Measurements from ENCODE around the gene NRSN2.
"Not testable (repeated sequence)": the region's sequence is repeated elsewhere in the genome, so short reads cannot be mapped to it uniquely, and the experiment has no call there.

NRSN2 gene

GRCh38 chr20:375265-375889 is 28.5 kb downstream of the NRSN2 start:
- DNase-seq (ENCODE audit: low spot score), result no peak

DNA sequence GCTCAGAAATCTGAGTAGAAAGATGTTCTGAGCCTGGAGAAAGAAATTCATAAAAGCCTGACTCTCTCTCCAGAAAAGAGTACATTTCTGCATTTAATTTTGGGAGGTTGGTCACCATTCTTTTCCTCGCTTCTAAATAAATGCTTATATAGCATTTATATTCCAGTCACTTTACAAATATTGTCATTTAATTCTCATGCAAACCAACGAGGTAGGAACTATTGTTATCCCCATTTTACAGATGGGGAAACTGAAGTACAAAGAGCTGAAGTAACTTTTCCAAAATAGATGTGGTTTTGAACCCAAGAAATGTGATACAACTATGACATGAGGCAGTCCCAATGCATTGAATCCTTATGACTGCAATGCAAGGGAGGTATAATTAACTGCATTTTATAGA is 29.2 kb downstream of the NRSN2 start:
- DNase-seq (ENCODE audit: low spot score), result no peak

DNA sequence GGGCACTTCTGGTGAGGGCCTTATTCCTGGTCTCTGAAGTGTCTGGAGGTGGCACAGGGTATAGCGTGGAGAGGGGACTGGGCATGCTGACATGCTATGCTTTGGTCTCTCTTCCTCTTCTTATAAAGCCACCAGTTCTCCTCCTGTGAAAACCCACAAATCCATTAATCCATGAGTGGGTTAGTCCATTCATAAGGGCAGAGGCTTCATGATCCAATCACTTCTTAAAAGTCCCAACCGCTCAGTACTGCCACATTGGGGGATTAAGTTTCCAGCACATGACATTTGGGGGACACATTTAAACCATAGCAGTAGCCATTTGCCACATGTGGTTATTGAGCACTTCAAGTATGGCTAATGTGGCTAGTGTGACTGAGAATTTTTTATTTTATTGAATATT is 29.8 kb downstream of the NRSN2 start:
- DNase-seq (ENCODE audit: low spot score), result no peak

DNA sequence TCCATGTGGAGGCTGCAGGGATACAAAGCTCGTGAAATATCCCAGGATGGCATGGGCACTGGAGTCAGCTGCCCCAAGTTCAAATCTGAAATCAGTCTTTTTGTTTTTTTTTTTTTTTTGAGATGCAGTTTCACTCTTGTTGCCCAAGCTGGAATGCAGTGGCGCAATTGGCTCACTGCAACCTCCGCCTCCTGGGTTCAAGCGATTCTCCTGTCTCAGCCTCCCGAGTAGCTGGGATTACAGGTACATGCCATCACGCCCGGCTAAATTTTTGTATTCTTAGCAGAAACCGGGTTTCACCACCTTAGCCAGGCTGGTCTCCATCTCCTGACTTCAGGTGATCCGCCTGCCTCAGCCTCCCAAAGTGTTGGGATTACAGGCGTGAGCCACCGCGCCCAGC is 30.7 kb downstream of the NRSN2 start:
- not testable (repeated sequence) for DNase-seq (ENCODE audit: low spot score)

- DNase-seq (ENCODE audit: low spot score), result no peak
Measured at GRCh38 chr20:378961-379336, 32.0 kb downstream of the NRSN2 start.

DNA sequence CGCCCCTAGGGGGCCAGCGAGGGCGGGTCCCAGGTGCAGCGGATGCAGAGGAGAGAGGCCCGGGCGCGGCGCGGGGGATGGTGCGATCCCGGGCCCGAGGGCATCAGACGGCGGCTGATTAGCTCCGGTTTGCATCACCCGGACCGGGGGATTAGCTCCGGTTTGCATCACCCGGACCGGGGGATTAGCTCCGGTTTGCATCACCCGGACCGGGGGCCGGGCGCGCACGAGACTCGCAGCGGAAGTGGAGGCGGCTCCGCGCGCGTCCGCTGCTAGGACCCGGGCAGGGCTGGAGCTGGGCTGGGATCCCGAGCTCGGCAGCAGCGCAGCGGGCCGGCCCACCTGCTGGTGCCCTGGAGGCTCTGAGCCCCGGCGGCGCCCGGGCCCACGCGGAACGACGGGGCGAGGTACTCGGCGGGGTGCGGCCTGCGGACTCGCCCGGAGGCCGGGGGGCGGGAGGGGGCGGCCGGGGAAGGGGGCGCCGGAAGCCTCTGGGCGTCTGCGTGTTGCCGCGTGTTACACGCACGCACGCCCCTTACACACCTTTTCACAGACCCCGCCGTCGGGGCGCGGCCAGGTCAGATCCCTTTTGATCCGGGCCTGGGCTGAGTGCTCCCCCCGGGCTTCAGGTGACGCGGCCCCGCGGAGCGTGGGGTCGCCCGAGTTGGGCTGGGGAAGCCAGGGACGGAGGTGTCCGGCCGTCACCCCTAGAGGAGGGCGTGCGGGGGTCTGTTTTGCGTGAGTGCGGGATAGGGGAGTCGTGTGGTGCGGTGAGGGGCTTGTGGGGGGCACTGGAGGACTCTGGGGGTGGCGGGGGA is 34.1 kb downstream of the NRSN2 start:
- DNase-seq (ENCODE audit: low spot score), result peak; percentile 84

DNA sequence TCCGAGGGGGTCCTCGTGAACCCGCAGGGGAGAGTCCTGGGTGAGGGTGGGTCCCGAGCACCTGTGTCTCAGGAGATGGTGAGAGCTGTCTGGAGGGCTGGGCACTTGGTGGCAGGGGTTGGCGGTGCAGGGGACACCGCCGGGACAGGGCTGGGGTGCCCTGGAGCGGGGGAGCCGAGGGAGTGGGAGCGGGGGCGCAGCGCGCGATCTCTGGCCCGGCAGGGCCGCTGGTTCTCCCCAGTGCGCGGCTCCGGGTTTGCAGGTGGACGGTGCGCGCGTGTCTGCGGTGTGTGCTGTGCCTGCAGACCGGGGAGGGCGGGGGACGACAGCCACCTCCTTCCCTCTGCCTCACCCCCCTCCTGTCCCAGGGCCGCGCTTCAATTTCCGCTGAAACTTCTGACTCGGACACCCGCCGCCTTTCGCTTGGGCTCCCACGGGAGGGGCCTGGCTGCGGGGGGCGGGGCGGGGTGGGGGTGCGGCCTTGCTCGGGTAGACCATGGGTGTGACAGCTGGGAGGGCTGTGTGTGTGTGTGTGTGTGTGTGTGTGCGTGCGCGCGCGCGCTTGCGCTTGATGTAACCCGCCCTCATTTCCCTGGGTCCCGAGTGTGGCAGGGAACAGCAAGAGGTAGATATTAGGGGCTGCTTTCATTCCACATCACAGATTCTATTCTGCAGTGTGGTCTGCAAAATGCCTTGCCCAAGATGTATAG is 34.8 kb downstream of the NRSN2 start:
- DNase-seq (ENCODE audit: low spot score), result peak; percentile 86

DNA sequence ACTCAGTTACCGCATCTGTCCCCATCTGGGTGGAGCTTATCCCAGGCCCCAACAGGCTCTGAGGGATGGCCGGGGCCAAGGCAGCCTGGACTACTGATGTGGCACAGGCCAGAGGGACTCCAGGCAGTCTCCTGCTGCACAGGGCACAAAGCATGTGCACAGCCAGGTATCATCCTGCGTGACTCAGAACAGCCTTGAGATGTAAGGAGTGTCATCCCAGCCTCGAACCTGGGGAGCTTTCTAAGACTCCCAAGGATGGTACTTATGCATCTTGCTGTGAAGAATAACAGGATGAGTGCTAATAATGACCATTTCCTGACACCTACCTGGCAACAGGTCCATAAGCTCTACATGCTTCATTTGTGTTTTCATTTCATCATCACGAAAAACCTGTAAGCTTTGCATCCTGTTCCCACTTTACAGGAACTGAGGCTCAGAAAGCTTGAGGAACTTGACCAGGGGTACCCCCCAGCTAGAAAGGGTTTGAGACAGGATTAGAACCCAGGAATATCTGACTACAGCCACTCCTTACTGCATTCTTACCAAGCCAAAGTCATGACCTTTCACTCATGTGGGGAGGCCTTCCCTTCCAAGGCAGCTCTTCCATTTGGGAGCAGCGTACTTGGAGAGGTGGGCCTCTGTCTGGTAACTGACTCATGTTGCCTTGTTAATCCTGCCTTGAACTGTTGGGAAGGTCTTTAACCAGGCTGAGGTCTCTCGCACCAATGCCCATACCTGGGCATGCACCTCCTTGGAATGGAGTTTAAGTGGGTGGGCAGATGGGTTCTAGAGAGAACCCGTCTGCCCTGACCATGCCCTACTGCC is 35.6 kb downstream of the NRSN2 start:
- no peak for DNase-seq (ENCODE audit: low spot score)

- DNase-seq (ENCODE audit: low spot score), result no peak
Measured at GRCh38 chr20:383889-384288, 37.0 kb downstream of the NRSN2 start.

- DNase-seq (ENCODE audit: low spot score), result no peak
Measured at GRCh38 chr20:384723-385122, 37.8 kb downstream of the NRSN2 start.

- no peak for DNase-seq (ENCODE audit: low spot score)
Measured at GRCh38 chr20:385448-385847, 38.5 kb downstream of the NRSN2 start.

DNA sequence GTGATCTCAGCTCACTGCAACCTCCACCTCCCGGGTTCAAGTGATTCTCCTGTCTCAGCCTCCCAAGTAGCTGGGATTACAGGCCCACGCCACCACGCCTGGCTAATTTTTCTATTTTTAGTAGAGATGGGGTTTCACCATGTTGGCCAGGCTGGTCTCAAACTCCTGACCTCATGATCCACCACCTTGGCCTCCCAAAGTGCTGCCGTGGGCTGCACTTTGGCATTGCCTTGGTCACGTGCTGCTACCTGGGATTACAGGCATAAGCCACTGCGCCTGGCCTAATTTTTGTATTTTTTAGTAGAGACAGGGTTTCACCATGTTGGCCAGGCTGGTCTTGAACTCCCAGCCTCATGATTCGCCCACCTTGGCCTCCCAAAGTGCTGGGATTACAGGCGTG is 39.7 kb downstream of the NRSN2 start:
- not testable (repeated sequence) for DNase-seq (ENCODE audit: low spot score)

DNA sequence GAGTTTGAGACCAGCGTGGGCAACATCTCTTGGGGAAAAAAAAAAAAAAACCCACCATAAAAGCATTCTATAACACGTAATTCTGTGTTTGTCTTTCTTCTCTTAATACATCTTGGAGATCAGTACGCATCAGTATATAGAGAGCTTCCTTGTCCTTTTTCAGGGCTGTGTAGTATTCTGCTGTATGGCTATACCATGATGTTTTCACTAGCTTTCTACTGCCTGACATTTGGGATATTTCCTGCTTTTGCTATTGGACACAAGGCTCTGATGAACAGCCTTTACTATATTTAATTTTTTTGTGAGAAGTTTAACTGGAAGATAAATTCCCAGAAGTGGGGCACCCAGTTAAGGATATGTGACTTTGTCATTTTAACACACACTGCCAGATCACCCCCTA is 40.6 kb downstream of the NRSN2 start:
- DNase-seq (ENCODE audit: low spot score), result no peak

DNA sequence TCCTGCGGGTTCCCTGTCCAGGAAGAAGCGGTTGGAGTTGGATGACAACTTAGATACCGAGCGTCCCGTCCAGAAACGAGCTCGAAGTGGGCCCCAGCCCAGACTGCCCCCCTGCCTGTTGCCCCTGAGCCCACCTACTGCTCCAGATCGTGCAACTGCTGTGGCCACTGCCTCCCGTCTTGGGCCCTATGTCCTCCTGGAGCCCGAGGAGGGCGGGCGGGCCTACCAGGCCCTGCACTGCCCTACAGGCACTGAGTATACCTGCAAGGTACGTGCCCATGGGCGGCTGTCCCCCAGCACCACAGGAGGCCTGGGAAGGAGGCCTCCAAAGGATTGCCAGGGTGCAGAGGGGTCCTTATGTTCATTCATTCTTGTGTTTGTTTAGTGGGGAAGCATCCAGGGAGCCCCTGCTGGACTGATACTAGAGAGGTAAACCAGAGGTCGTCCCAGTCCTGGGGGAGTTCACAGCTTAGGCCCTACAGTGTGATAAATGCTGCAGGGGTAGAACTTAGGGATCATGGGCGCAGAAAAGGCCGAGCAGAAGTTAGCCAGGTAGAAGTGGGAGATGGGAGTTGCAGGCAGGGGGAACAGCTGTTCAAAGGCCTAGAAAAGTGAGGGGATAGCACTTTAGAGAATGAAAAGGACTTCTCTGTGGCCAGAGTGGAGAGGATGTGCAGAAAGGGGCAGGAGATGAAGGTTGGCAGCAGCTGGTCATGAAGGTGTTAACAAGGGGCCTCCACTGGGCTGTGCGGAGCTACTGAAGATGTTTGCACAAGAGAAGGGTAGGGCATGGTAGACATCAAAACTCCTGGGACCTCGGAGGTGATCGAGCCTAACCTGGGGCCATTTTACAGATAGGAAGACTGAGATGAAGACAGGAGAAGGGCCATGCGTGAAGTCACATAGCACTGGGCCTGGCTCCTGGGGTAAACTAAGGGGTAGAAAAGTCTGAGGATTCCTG is 41.4 kb downstream of the NRSN2 start:
- DNase-seq (ENCODE audit: low spot score), result no peak

- DNase-seq (ENCODE audit: low spot score), result no peak
Measured at GRCh38 chr20:389220-389619, 42.3 kb downstream of the NRSN2 start.

DNA sequence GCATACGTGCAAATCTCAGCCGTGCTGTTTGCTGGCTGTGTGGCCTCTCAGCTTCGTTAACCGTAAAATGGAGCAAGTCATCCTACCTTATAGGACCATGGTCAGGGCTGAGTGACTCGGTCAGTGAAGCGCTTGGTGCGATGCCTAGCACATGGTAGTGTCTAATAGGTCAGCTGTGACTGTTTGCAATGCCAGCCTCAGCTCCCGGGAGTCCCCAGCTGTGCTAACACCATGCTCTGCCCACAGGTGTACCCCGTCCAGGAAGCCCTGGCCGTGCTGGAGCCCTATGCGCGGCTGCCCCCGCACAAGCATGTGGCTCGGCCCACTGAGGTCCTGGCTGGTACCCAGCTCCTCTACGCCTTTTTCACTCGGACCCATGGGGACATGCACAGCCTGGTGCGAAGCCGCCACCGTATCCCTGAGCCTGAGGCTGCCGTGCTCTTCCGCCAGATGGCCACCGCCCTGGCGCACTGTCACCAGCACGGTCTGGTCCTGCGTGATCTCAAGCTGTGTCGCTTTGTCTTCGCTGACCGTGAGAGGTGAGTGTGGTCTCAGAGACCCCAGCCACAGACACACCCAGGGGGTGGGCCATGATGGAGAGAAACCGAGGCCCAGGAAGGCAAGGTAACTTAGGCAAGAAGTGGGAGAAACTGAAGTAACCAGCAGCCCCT is 44.3 kb downstream of the NRSN2 start:
- no peak for DNase-seq (ENCODE audit: low spot score)

- not testable (repeated sequence) for DNase-seq (ENCODE audit: low spot score)
Measured at GRCh38 chr20:393296-393695, 46.4 kb downstream of the NRSN2 start.

DNA sequence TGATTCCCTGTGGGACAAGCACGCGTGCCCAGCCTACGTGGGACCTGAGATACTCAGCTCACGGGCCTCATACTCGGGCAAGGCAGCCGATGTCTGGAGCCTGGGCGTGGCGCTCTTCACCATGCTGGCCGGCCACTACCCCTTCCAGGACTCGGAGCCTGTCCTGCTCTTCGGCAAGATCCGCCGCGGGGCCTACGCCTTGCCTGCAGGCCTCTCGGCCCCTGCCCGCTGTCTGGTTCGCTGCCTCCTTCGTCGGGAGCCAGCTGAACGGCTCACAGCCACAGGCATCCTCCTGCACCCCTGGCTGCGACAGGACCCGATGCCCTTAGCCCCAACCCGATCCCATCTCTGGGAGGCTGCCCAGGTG is 49.3 kb downstream of the NRSN2 start:
- DNase-seq (ENCODE audit: low spot score), result no peak

DNA sequence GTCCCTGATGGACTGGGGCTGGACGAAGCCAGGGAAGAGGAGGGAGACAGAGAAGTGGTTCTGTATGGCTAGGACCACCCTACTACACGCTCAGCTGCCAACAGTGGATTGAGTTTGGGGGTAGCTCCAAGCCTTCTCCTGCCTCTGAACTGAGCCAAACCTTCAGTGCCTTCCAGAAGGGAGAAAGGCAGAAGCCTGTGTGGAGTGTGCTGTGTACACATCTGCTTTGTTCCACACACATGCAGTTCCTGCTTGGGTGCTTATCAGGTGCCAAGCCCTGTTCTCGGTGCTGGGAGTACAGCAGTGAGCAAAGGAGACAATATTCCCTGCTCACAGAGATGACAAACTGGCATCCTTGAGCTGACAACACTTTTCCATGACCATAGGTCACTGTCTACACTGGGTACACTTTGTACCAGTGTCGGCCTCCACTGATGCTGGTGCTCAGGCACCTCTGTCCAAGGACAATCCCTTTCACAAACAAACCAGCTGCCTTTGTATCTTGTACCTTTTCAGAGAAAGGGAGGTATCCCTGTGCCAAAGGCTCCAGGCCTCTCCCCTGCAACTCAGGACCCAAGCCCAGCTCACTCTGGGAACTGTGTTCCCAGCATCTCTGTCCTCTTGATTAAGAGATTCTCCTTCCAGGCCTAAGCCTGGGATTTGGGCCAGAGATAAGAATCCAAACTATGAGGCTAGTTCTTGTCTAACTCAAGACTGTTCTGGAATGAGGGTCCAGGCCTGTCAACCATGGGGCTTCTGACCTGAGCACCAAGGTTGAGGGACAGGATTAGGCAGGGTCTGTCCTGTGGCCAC is 49.9 kb downstream of the NRSN2 start:
- DNase-seq (ENCODE audit: low spot score), result no peak

Data from HuH-7 (cell line).